Astrocyte (in vitro differentiated cells and primary cell): ENCODE results near the gene CERS6.

ENCODE experiments used
- CTCF ChIP-seq: IDR thresholded peaks from 2 replicates; pipeline ENCODE4 v1.5.1; 2011; ENCODE audit warnings: low read depth, mild to moderate bottlenecking, inconsistent platforms, low read length, moderate library complexity; ENCODE audit not compliant: insufficient read depth
- EZH2 ChIP-seq: IDR thresholded peaks from 2 replicates; pipeline ENCODE4 v1.6.1; 2012; ENCODE audit warnings: mild to moderate bottlenecking, low read length, inconsistent platforms; ENCODE audit not compliant: insufficient read depth

- TF ChIP-seq CTCF = no peak
- no peak for TF ChIP-seq EZH2
Observed at GRCh38 chr2:168430431-168430830, 25.6 kb upstream of the CERS6 start.
